ENCODE results near the gene FZD7.
A peak's percentile ranks its signal among the peaks of the same experiment; 100 is the strongest.

FZD7 gene

GRCh38 chr2:202035089-202035940, 1.7 kb downstream of the FZD7 start:
- peak in 4 of 10 donors; percentile 24 to 85 (median 57) for DNase-seq
- intact Hi-C loops (cut with DNase I) = loop anchor here (5.0 kb wide), 1 partner anchor 142 kb away; no protein-coding TSS in a partner anchor

- DNase-seq = no peak
- intact Hi-C loops (cut with DNase I) = loop anchor here (5.0 kb wide), 1 partner anchor 141 kb away; no protein-coding TSS in a partner anchor
Observed at GRCh38 chr2:202035941-202036372, 2.3 kb downstream of the FZD7 start.

- intact Hi-C loops (cut with DNase I) = loop anchor here (5.0 kb wide), 1 partner anchor 141 kb away; no protein-coding TSS in a partner anchor
- no peak for DNase-seq
Observed at GRCh38 chr2:202036601-202037037, 3.0 kb downstream of the FZD7 start.

GRCh38 chr2:202037086-202037485, 3.4 kb downstream of the FZD7 start:
- no peak for DNase-seq
- intact Hi-C loops (cut with DNase I) = loop anchor here (5.0 kb wide), 1 partner anchor 140 kb away; no protein-coding TSS in a partner anchor

GRCh38 chr2:202038471-202039277, 5.0 kb downstream of the FZD7 start:
- intact Hi-C loops (cut with DNase I) = loop anchor here (5.0 kb wide), 1 partner anchor 139 kb away; no protein-coding TSS in a partner anchor
- no peak for DNase-seq

- intact Hi-C loops (cut with DNase I) = loop anchor here (5.0 kb wide), 1 partner anchor 138 kb away; no protein-coding TSS in a partner anchor
- no peak for DNase-seq
Observed at GRCh38 chr2:202039278-202040078, 5.8 kb downstream of the FZD7 start.

- DNase-seq = no peak
- intact Hi-C loops (cut with DNase I) = no loop called here
Observed at GRCh38 chr2:202040079-202040844, 6.6 kb downstream of the FZD7 start.

- no peak for DNase-seq
- intact Hi-C loops (cut with DNase I) = no loop called here
Observed at GRCh38 chr2:202042444-202042843, 8.8 kb downstream of the FZD7 start.

GRCh38 chr2:202043475-202043874, 9.8 kb downstream of the FZD7 start:
- DNase-seq = no peak
- intact Hi-C loops (cut with DNase I) = no loop called here

GRCh38 chr2:202044777-202045176, 11.1 kb downstream of the FZD7 start:
- no peak for DNase-seq
- intact Hi-C loops (cut with DNase I) = no loop called here

GRCh38 chr2:202046572-202046971, 12.9 kb downstream of the FZD7 start:
- DNase-seq = no peak
- intact Hi-C loops (cut with DNase I) = no loop called here

GRCh38 chr2:202049092-202049728, 15.6 kb downstream of the FZD7 start:
- no peak for DNase-seq
- intact Hi-C loops (cut with DNase I) = no loop called here

- DNase-seq = no peak
- intact Hi-C loops (cut with DNase I) = no loop called here
Observed at GRCh38 chr2:202049840-202050239, 16.2 kb downstream of the FZD7 start.

- DNase-seq = no peak
- intact Hi-C loops (cut with DNase I) = no loop called here
Observed at GRCh38 chr2:202050652-202051051, 17.0 kb downstream of the FZD7 start.

- intact Hi-C loops (cut with DNase I) = no loop called here
- DNase-seq = no peak
Observed at GRCh38 chr2:202051499-202052161, 18.0 kb downstream of the FZD7 start.

GRCh38 chr2:202052235-202052634, 18.6 kb downstream of the FZD7 start:
- intact Hi-C loops (cut with DNase I) = no loop called here
- no peak for DNase-seq

- no peak for DNase-seq
- intact Hi-C loops (cut with DNase I) = no loop called here
Observed at GRCh38 chr2:202054679-202055078, 21.0 kb downstream of the FZD7 start.

- no peak for DNase-seq
- intact Hi-C loops (cut with DNase I) = no loop called here
Observed at GRCh38 chr2:202056611-202057010, 23.0 kb downstream of the FZD7 start.

All from posterior cingulate gyrus (tissue), 11 donors.